SK-N-SH treated with all-trans-retinoic acid at 6 μM for 48 hours (cell line): ENCODE results near the gene SYCP1.

ENCODE experiments used
- ATAC-seq: fragments of 200-7000 bp; cut with Tn5 transposase; 3 replicates; pipeline ENCODE4 v1.9.1; 2020; ENCODE audit warnings: mild to moderate bottlenecking, moderate library complexity
- ARNTL ChIP-seq: fragments of 450-650 bp; formaldehyde crosslinking; IDR thresholded peaks from 2 replicates; pipeline ENCODE4 v1.5.0; 2020; ENCODE audit warnings: low read depth, mild to moderate bottlenecking, moderate library complexity, borderline replicate concordance
- BACH2 ChIP-seq: fragments of 250-450 bp; sonication (Bioruptor Pico); IDR thresholded peaks from 2 replicates; pipeline ENCODE4 v1.9.0; 2021; ENCODE audit warnings: mild to moderate bottlenecking, borderline replicate concordance
- CSDC2 ChIP-seq: fragments of 250-450 bp; sonication (Bioruptor Pico); IDR thresholded peaks from 2 replicates; pipeline ENCODE4 v1.5.0; 2020; ENCODE audit warnings: mild to moderate bottlenecking, moderate library complexity
- CSRNP3 ChIP-seq: fragments of 250-450 bp; sonication (Bioruptor Pico); IDR thresholded peaks from 2 replicates; pipeline ENCODE4 v1.5.1; 2021; ENCODE audit warnings: mild to moderate bottlenecking, moderate library complexity
- ESRRG ChIP-seq: fragments of 250-450 bp; sonication (Bioruptor Pico); IDR thresholded peaks from 2 replicates; pipeline ENCODE4 v1.6.1; 2021; ENCODE audit warnings: mild to moderate bottlenecking
- GLIS3 ChIP-seq: fragments of 250-450 bp; sonication (Bioruptor Pico); IDR thresholded peaks from 2 replicates; pipeline ENCODE4 v1.5.0; 2020; ENCODE audit warnings: mild to moderate bottlenecking, moderate library complexity
- ISL1 ChIP-seq: fragments of 250-450 bp; sonication (Bioruptor Pico); IDR thresholded peaks from 2 replicates; pipeline ENCODE4 v2.1.2; 2022; ENCODE audit warnings: mild to moderate bottlenecking, moderate library complexity
- OSR1 ChIP-seq: fragments of 250-450 bp; sonication (Bioruptor Pico); IDR thresholded peaks from 2 replicates; pipeline ENCODE4 v1.8.0; 2022; ENCODE audit warnings: moderate library complexity, mild to moderate bottlenecking, inconsistent platforms
- POU6F1 ChIP-seq: fragments of 250-450 bp; sonication (Bioruptor Pico); IDR thresholded peaks from 2 replicates; pipeline ENCODE4 v1.8.0; 2021; ENCODE audit warnings: low read depth, mild to moderate bottlenecking, moderate library complexity, borderline replicate concordance
- PPARA ChIP-seq: fragments of 250-450 bp; sonication (Bioruptor Pico); IDR thresholded peaks from 2 replicates; pipeline ENCODE4 v1.5.0; 2020; ENCODE audit warnings: mild to moderate bottlenecking, borderline replicate concordance
- RARB ChIP-seq: fragments of 250-450 bp; sonication (Bioruptor Pico); IDR thresholded peaks from 2 replicates; pipeline ENCODE4 v1.8.0; 2021; ENCODE audit warnings: mild to moderate bottlenecking, moderate library complexity
- SNAI2 ChIP-seq: fragments of 250-450 bp; sonication (Bioruptor Pico); IDR thresholded peaks from 2 replicates; pipeline ENCODE4 v1.5.0; 2020; ENCODE audit warnings: mild to moderate bottlenecking, moderate library complexity
- TCF4 ChIP-seq: fragments of 250-450 bp; sonication (Bioruptor Pico); IDR thresholded peaks from 2 replicates; pipeline ENCODE4 v1.8.0; 2021; ENCODE audit warnings: mild to moderate bottlenecking, moderate library complexity, borderline replicate concordance
- TOX ChIP-seq: fragments of 250-450 bp; sonication (Bioruptor Pico); IDR thresholded peaks from 2 replicates; pipeline ENCODE4 v1.8.0; 2021; ENCODE audit warnings: mild to moderate bottlenecking, moderate library complexity, borderline replicate concordance
- TSHZ2 ChIP-seq: fragments of 250-450 bp; sonication (Bioruptor Pico); IDR thresholded peaks from 2 replicates; pipeline ENCODE4 v1.5.0; 2020; ENCODE audit warnings: mild to moderate bottlenecking, moderate library complexity
- ZC3H10 ChIP-seq: fragments of 250-450 bp; sonication (Bioruptor Pico); IDR thresholded peaks from 2 replicates; pipeline ENCODE4 v1.5.1; 2021; ENCODE audit warnings: mild to moderate bottlenecking, moderate library complexity
- ZFP3 ChIP-seq: fragments of 250-450 bp; sonication (Bioruptor Pico); IDR thresholded peaks from 2 replicates; pipeline ENCODE4 v1.5.0; 2020; ENCODE audit warnings: mild to moderate bottlenecking, moderate library complexity
- ZFP30 ChIP-seq: fragments of 450-650 bp; formaldehyde crosslinking; IDR thresholded peaks from 2 replicates; pipeline ENCODE4 v1.5.0; 2022; ENCODE audit warnings: mild to moderate bottlenecking, moderate library complexity
- ZNF565 ChIP-seq: fragments of 450-650 bp; formaldehyde crosslinking; conservative IDR thresholded peaks from 2 replicates; pipeline ENCODE4 v1.5.0; 2020; ENCODE audit warnings: low read depth, mild to moderate bottlenecking, moderate library complexity
- ZNF70 ChIP-seq: fragments of 450-650 bp; formaldehyde crosslinking; IDR thresholded peaks from 2 replicates; pipeline ENCODE4 v1.5.0; 2020; ENCODE audit warnings: mild to moderate bottlenecking, moderate library complexity
- ZNF8 ChIP-seq: fragments of 450-650 bp; formaldehyde crosslinking; IDR thresholded peaks from 2 replicates; pipeline ENCODE4 v1.5.0; 2020; ENCODE audit warnings: mild to moderate bottlenecking, moderate library complexity

SYCP1 gene

GRCh38 chr1:114997510-114998289 lies 143.0 kb downstream of the SYCP1 start (continued):
- no peak for TF ChIP-seq SNAI2 (CRISPR knock-in tag)
- no peak for TF ChIP-seq BACH2 (CRISPR knock-in tag)
- no peak for TF ChIP-seq ZNF8
- TF ChIP-seq RARB (CRISPR knock-in tag): no peak

GRCh38 chr1:115006191-115006590 lies 151.5 kb downstream of the SYCP1 start:
- ATAC-seq: no peak
- no peak for TF ChIP-seq ZNF70
- no peak for TF ChIP-seq ZFP30 (CRISPR knock-in tag)
- no peak for TF ChIP-seq SNAI2 (CRISPR knock-in tag)
- no peak for TF ChIP-seq TSHZ2 (CRISPR knock-in tag)
- no peak for TF ChIP-seq BACH2 (CRISPR knock-in tag)

GRCh38 chr1:115012006-115012405 lies 157.3 kb downstream of the SYCP1 start:
- TF ChIP-seq ISL1 (no peak), POU6F1 (CRISPR knock-in tag) (no peak), CSRNP3 (CRISPR knock-in tag) (no peak), RARB (CRISPR knock-in tag) (no peak), OSR1 (CRISPR knock-in tag) (no peak), ZFP30 (CRISPR knock-in tag) (no peak), PPARA (CRISPR knock-in tag) (no peak), SNAI2 (CRISPR knock-in tag) (no peak), ESRRG (CRISPR knock-in tag) (no peak), ARNTL (CRISPR knock-in tag) (no peak), TSHZ2 (CRISPR knock-in tag) (no peak), ZNF70 (no peak), ZNF8 (no peak), ZFP3 (CRISPR knock-in tag) (no peak), TOX (CRISPR knock-in tag) (no peak), ZNF565 (CRISPR knock-in tag) (no peak), BACH2 (CRISPR knock-in tag) (no peak), GLIS3 (no peak), ZC3H10 (CRISPR knock-in tag) (no peak)
- ATAC-seq: no peak

- TF ChIP-seq TCF4 (CRISPR knock-in tag): no peak
- TF ChIP-seq ESRRG (CRISPR knock-in tag): no peak
- no peak for TF ChIP-seq CSDC2
- TF ChIP-seq ZFP30 (CRISPR knock-in tag): no peak
- TF ChIP-seq ZNF565 (CRISPR knock-in tag): no peak
- TF ChIP-seq ZFP3 (CRISPR knock-in tag): no peak
- no peak for TF ChIP-seq RARB (CRISPR knock-in tag)
Measured at GRCh38 chr1:115012434-115012833, 157.8 kb downstream of the SYCP1 start.

More at GRCh38 chr1:115012434-115012833, 157.8 kb downstream of the SYCP1 start:
- no peak for ATAC-seq
